Caco-2 (cell line): ENCODE measurements around the gene TAS1R3. TPM values are rescaled to one million over a fixed set of nuclear protein-coding genes. Genes with fewer than 3 reads are reported as not detected.

Experiments
- Bru-seq: library from RNA; stranded (reverse); fragments of 400-500 nt; gene quantifications from one replicate; lab custom pipeline; 2021; lab: Mats Ljungman, UMichigan
- BruChase-seq, 2 experiments: library from RNA; stranded (reverse); fragments of 400-500 nt; gene quantifications; one replicate each; lab custom pipeline; 2021; lab: Mats Ljungman, UMichigan
- BruUV-seq: library from RNA; stranded (reverse); fragments of 400-500 nt; replicated peaks from 2 replicates; lab custom pipeline; 2021; lab: Mats Ljungman, UMichigan
- CTCF ChIA-PET: fragments of 300-600 bp; sonication (Branson Sonifier 250); formaldehyde crosslinking; loops from one replicate; lab custom pipeline; 2022; ENCODE audit warnings: antibody characterized with exemption; lab: Charles Lee
- POLR2A ChIA-PET: fragments of 300-600 bp; sonication (Branson Sonifier 250); formaldehyde crosslinking; loops from one replicate; lab custom pipeline; 2022; ENCODE audit warnings: antibody characterized with exemption; lab: Charles Lee
- DNase-seq, 2 experiments: peaks; one replicate each; pipeline versions ENCODE4 v3.0.0 to v3.0.0-alpha.2; 2020 to 2022
- H3K27me3 ChIP-seq: replicated peaks from 2 replicates; pipeline ENCODE4 v1.6.0; 2011; ENCODE audit warnings: low read length; ENCODE audit not compliant: control insufficient read depth, insufficient read depth
- H3K36me3 ChIP-seq: 2 replicates; pipeline ENCODE4 v1.5.1; 2011; ENCODE audit warnings: low read length; ENCODE audit not compliant: control insufficient read depth, insufficient read depth
- H3K4me1 ChIP-seq: fragments of 250-450 bp; sonication (Bioruptor Pico); 2 replicates; pipeline ENCODE4 v1.5.1; 2020; ENCODE audit warnings: mild to moderate bottlenecking
- H3K4me3 ChIP-seq: 2 replicates; pipeline ENCODE4 v1.5.1; 2011; ENCODE audit warnings: low read depth, mild to moderate bottlenecking, control low read depth, low read length
- H3K9me3 ChIP-seq: fragments of 250-450 bp; sonication (Bioruptor Pico); 2 replicates; pipeline ENCODE4 v1.5.1; 2020; ENCODE audit warnings: mild to moderate bottlenecking, moderate library complexity
- H3K27ac Mint-ChIP-seq: one replicate; pipeline ENCODE4 v1.8.0; 2022; ENCODE audit warnings: mixed read lengths; ENCODE audit not compliant: unreplicated experiment
- H3K27me3 Mint-ChIP-seq: one replicate; pipeline ENCODE4 v1.8.0; 2022; ENCODE audit warnings: mixed read lengths; ENCODE audit not compliant: insufficient read depth, unreplicated experiment
- H3K36me3 Mint-ChIP-seq: one replicate; pipeline ENCODE4 v1.8.0; 2022; ENCODE audit warnings: mild to moderate bottlenecking, mixed read lengths; ENCODE audit not compliant: insufficient read depth, unreplicated experiment
- H3K4me1 Mint-ChIP-seq: one replicate; pipeline ENCODE4 v1.8.0; 2022; ENCODE audit warnings: low read depth, mixed read lengths; ENCODE audit not compliant: unreplicated experiment
- H3K4me3 Mint-ChIP-seq: one replicate; pipeline ENCODE4 v1.8.0; 2022; ENCODE audit warnings: mild to moderate bottlenecking, moderate library complexity, mixed read lengths; ENCODE audit not compliant: unreplicated experiment
- H3K9me3 Mint-ChIP-seq: one replicate; pipeline ENCODE4 v1.8.0; 2022; ENCODE audit warnings: mixed read lengths; ENCODE audit not compliant: unreplicated experiment
- intact Hi-C: fragments of 100-400 bp; cut with micrococcal nuclease; formaldehyde crosslinking; loops from one replicate; pipeline ENCODE4 v1.10.0; 2022; ENCODE audit not compliant: unreplicated experiment
- long read RNA-seq: library from polyadenylated mRNA; stranded (forward); transcript quantifications from one replicate; pipeline ENCODE4 v2.0.0, GENCODE V29; 2022
- total RNA-seq: library from RNA; stranded (reverse); gene quantifications from 2 replicates; pipeline ENCODE4 v1.2.3, GENCODE V29; 2022
- TF ChIP-seq, protein P1 (sequence below), 2 experiments: fragments of 200-600 bp in 1 of 2; IDR thresholded peaks; 1 replicate in 1 of 2; 2 replicates in 1 of 2; pipeline versions ENCODE4 v1.5.1 to v1.8.0; 2011 to 2022; ENCODE audit warnings: antibody characterized with exemption in 1 of 2, control low read depth in 1 of 2, inconsistent platforms in 1 of 2, low read depth in 1 of 2, low read length in 1 of 2, mild to moderate bottlenecking in 1 of 2, moderate library complexity in 1 of 2; ENCODE audit not compliant: insufficient read depth in 1 of 2, severe bottlenecking in 1 of 2, unreplicated experiment in 1 of 2

TAS1R3 gene
- total RNA-seq = 0.09 and 0.29 TPM in 2 replicates
- not detected for Bru-seq, nascent RNA
- BruChase-seq, experiment 1, labeled RNA remaining after a 2-hour chase = percentile 25 among the genes with signal in this experiment
- percentile 23 among the genes with signal in this experiment for BruChase-seq, experiment 2, labeled RNA remaining after a 6-hour chase
- long read RNA-seq = 0 reads

DNA sequence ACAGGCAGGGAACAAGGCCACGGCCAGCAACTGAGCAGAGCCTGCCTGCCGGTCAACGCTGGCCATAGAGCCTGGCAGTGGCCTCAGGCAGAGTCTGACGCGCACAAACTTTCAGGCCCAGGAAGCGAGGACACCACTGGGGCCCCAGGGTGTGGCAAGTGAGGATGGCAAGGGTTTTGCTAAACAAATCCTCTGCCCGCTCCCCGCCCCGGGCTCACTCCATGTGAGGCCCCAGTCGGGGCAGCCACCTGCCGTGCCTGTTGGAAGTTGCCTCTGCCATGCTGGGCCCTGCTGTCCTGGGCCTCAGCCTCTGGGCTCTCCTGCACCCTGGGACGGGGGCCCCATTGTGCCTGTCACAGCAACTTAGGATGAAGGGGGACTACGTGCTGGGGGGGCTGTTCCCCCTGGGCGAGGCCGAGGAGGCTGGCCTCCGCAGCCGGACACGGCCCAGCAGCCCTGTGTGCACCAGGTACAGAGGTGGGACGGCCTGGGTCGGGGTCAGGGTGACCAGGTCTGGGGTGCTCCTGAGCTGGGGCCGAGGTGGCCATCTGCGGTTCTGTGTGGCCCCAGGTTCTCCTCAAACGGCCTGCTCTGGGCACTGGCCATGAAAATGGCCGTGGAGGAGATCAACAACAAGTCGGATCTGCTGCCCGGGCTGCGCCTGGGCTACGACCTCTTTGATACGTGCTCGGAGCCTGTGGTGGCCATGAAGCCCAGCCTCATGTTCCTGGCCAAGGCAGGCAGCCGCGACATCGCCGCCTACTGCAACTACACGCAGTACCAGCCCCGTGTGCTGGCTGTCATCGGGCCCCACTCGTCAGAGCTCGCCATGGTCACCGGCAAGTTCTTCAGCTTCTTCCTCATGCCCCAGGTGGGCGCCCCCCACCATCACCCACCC lies at the start of gene TAS1R3:
TAS1R3 (plus strand) TSS at position 213 of the 898 bp plus-strand sequence; CDS start at position 279, 66 bp downstream.
- no peaks in the 10 kb centered on the region for H3K9me3 ChIP-seq
- DNase-seq = no peak
- BruUV-seq = no TSS peak
- no peaks in the 10 kb centered on the region for H3K4me1 ChIP-seq
- H3K4me1 Mint-ChIP-seq = no peaks in the 10 kb centered on the region
- H3K27me3 ChIP-seq = no peaks in the 10 kb centered on the region
- intact Hi-C loops = no loop called here
- ChIA-PET CTCF (no interaction called here), POLR2A (no interaction called here)
- TF ChIP-seq, protein P1, sequence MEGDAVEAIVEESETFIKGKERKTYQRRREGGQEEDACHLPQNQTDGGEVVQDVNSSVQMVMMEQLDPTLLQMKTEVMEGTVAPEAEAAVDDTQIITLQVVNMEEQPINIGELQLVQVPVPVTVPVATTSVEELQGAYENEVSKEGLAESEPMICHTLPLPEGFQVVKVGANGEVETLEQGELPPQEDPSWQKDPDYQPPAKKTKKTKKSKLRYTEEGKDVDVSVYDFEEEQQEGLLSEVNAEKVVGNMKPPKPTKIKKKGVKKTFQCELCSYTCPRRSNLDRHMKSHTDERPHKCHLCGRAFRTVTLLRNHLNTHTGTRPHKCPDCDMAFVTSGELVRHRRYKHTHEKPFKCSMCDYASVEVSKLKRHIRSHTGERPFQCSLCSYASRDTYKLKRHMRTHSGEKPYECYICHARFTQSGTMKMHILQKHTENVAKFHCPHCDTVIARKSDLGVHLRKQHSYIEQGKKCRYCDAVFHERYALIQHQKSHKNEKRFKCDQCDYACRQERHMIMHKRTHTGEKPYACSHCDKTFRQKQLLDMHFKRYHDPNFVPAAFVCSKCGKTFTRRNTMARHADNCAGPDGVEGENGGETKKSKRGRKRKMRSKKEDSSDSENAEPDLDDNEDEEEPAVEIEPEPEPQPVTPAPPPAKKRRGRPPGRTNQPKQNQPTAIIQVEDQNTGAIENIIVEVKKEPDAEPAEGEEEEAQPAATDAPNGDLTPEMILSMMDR (IDR thresholded peaks at IDR 0.05; ENCODE audit: insufficient read depth in 1 of 2, low read depth in 1 of 2, low read length in 1 of 2, severe bottlenecking in 1 of 2, unreplicated experiment in 1 of 2) = no peak
- H3K36me3 Mint-ChIP-seq = peaks cover 50% of the 10 kb centered on the region
- no peaks in the 10 kb centered on the region for H3K36me3 ChIP-seq
- H3K27me3 Mint-ChIP-seq = no peaks in the 10 kb centered on the region
- H3K9me3 Mint-ChIP-seq = no peaks in the 10 kb centered on the region
- no peak within 1 kb of the TSS for H3K27ac Mint-ChIP-seq
- H3K4me3 Mint-ChIP-seq = no peak within 1 kb of the TSS
- no peak within 1 kb of the TSS for H3K4me3 ChIP-seq

DNA sequence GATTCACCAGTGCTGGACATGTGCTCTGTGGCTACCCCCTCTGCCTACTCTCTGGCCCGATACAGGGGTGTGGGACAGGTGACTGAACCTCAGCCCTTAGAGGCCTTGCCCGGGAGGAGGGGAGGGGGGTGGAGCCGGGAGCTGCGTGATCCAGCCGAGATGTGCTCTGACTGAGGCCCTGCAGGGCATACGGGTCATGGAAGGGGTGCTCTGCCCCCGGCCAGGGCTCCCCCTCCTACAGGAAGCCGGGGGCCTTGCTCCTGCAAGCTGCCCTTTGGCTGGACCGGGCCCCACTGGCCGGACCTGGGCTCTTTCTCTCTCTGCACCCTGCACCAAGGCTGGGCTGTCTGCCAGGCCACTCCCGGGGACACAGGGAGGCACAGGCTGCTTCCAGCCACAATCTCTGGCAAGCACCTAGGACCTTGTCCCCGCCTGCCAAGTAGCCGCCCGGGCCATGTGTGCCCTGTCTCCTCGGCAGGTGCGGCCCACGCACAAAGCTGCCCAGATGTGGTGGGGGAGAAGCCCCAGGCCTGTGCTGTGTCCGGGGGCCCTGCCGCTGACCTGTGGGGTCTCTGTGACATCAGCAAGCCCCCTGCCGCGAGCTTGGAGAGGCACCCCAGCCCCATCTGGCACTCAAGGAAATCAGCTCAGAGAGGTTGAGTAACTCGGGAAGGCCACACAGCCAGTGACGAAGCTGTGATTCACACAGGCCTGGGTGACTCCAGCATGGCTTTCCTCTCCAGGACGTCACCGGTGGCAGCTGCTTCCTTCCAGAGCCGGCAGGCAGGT lies 49.4 kb upstream of the TAS1R3 start:
- no TSS peak for BruUV-seq
- no peak overlapping the region for H3K4me3 Mint-ChIP-seq
- H3K27me3 ChIP-seq = no peaks in the 10 kb centered on the region
- no peaks in the 10 kb centered on the region for H3K36me3 Mint-ChIP-seq
- H3K27ac Mint-ChIP-seq = no peak overlapping the region
- POLR2A ChIA-PET = no interaction called here
- intact Hi-C loops = no loop called here
- no peaks in the 10 kb centered on the region for H3K4me1 ChIP-seq
- no peak for DNase-seq
- TF ChIP-seq, protein P1 (IDR thresholded peaks at IDR 0.05; ENCODE audit: insufficient read depth in 1 of 2, low read depth in 1 of 2, low read length in 1 of 2, severe bottlenecking in 1 of 2, unreplicated experiment in 1 of 2) = no peak
- no peak overlapping the region for H3K4me3 ChIP-seq
- H3K4me1 Mint-ChIP-seq = no peaks in the 10 kb centered on the region
- CTCF ChIA-PET = no interaction called here
- H3K27me3 Mint-ChIP-seq = no peaks in the 10 kb centered on the region
- H3K9me3 ChIP-seq = no peaks in the 10 kb centered on the region
- H3K9me3 Mint-ChIP-seq = no peaks in the 10 kb centered on the region
- no peaks in the 10 kb centered on the region for H3K36me3 ChIP-seq

DNA sequence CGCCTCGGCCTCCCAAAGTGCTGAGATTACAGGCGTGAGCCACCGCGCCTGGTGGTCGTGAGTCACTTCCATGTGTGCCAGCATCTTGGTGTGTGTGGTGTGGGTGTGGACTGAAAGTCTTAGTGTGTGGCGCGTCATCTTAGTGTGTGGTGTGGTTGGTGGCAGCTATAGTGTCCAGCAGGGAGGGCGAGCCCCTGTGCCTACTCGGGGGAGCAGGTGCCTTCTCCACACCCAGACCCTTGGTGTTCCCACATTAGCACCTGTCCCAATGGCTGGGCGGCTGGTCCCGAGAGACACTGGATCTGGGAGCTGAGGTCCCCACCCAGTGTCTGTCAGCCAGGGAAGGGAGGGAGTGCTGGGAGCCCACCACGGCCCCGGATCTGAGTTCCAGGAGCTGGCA lies 48.1 kb upstream of the TAS1R3 start:
- H3K9me3 Mint-ChIP-seq = no peaks in the 10 kb centered on the region
- POLR2A ChIA-PET = no interaction called here
- no TSS peak for BruUV-seq
- H3K36me3 Mint-ChIP-seq = no peaks in the 10 kb centered on the region
- H3K4me1 Mint-ChIP-seq = no peaks in the 10 kb centered on the region
- no peaks in the 10 kb centered on the region for H3K36me3 ChIP-seq
- no peaks in the 10 kb centered on the region for H3K27me3 ChIP-seq
- intact Hi-C loops = no loop called here
- H3K4me3 Mint-ChIP-seq = no peak overlapping the region
- no peaks in the 10 kb centered on the region for H3K9me3 ChIP-seq
- CTCF ChIA-PET = no interaction called here
- no peak overlapping the region for H3K27ac Mint-ChIP-seq
- TF ChIP-seq, protein P1 (IDR thresholded peaks at IDR 0.05; ENCODE audit: insufficient read depth in 1 of 2, low read depth in 1 of 2, low read length in 1 of 2, severe bottlenecking in 1 of 2, unreplicated experiment in 1 of 2) = no peak
- H3K4me1 ChIP-seq = no peaks in the 10 kb centered on the region
- no peak overlapping the region for H3K4me3 ChIP-seq
- no peaks in the 10 kb centered on the region for H3K27me3 Mint-ChIP-seq
- no peak for DNase-seq
